ENCODE measurements around the gene SNRPB2. TPM values are rescaled to one million over a fixed set of nuclear protein-coding genes. Genes with fewer than 3 reads are reported as not detected.

Gene SNRPB2
- total RNA-seq, 4 donors from 2014 or later = 18.0 to 42.0 (median 26.4) TPM

DNA sequence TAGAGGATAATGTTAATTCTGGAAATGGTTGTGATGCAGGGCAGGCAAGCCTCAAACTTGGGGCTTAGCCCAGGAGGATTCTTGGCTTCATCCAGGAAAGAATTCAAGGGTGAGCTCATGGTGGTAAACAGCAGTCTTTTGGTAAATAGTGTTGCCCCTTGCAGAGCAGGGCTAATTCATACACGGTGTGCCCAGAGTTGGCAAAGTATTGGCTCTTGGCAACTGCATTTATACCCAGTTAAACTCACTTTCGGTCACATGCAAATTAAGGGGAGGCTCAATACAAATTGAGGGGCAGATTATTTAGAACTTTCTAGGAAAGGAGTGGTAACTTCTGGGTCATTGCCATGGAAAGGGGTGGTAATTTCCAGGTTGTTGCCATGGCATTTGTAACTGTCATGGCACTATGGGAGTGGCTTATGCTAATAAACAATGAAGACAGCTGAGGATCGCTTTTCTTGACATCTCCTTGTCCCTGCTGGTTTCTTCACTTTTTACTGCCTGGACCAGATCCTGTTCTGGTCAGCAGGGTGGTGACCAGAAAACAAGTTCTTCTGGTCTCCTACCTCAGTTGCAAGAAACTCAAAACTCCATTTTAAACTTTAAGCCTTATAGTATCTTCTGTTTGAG lies 14.5 kb downstream of the SNRPB2 start:
- H3K4me1 ChIP-seq = no peaks in the 10 kb centered on the region
- H3K9me3 ChIP-seq = no peaks in the 10 kb centered on the region
- DNase-seq = no peak
- peaks cover 0 to 9% (median 0%) of the 10 kb centered on the region in 4 donors for H3K27me3 ChIP-seq
- WGBS, 2 donors = 59 to 63% methylated on average over 2 to 3 of the region's 3 CpGs
- no peak for TF ChIP-seq POLR2A (IDR thresholded peaks at IDR 0.05)
- TF ChIP-seq, protein P1, sequence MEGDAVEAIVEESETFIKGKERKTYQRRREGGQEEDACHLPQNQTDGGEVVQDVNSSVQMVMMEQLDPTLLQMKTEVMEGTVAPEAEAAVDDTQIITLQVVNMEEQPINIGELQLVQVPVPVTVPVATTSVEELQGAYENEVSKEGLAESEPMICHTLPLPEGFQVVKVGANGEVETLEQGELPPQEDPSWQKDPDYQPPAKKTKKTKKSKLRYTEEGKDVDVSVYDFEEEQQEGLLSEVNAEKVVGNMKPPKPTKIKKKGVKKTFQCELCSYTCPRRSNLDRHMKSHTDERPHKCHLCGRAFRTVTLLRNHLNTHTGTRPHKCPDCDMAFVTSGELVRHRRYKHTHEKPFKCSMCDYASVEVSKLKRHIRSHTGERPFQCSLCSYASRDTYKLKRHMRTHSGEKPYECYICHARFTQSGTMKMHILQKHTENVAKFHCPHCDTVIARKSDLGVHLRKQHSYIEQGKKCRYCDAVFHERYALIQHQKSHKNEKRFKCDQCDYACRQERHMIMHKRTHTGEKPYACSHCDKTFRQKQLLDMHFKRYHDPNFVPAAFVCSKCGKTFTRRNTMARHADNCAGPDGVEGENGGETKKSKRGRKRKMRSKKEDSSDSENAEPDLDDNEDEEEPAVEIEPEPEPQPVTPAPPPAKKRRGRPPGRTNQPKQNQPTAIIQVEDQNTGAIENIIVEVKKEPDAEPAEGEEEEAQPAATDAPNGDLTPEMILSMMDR (IDR thresholded peaks at IDR 0.05) = no peak
- no peak overlapping the region for H3K4me3 ChIP-seq
- H3K36me3 ChIP-seq = peaks cover 0 to 35% (median 5%) of the 10 kb centered on the region in 3 donors
- H3K27ac ChIP-seq = no peak overlapping the region
- intact Hi-C loops (cut with DNase I) = no loop called here

DNA sequence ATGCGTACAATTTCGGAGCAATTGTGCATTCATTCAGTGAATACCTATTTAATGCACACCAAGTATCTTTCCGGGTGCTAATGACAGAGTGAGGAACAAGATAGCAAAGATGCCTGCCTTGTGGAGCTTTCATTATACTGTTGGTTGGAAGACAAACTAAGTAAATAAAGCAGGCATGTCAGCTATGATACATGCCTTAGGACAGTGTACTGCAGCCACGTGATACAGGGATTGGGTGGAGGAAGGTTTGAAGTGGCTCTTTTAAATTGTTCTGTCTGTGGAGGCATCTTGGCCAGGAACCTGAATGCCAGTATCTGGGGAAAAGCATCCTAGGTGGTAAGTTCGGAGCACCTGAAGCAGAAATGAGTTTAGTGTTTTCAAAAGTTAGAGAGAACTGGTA lies 15.4 kb downstream of the SNRPB2 start:
- H3K4me3 ChIP-seq = no peak overlapping the region
- H3K9me3 ChIP-seq = no peaks in the 10 kb centered on the region
- intact Hi-C loops (cut with DNase I) = no loop called here
- peaks cover 0 to 26% (median 5%) of the 10 kb centered on the region in 3 donors for H3K36me3 ChIP-seq
- no peaks in the 10 kb centered on the region for H3K4me1 ChIP-seq
- WGBS, 2 donors = 71 to 85% methylated on average over 5 of the region's 5 CpGs
- DNase-seq = no peak
- TF ChIP-seq POLR2A (IDR thresholded peaks at IDR 0.05) = no peak
- TF ChIP-seq, protein P1 (IDR thresholded peaks at IDR 0.05) = no peak
- H3K27me3 ChIP-seq = peaks cover 0 to 15% (median 0%) of the 10 kb centered on the region in 4 donors
- H3K27ac ChIP-seq = no peak overlapping the region

- H3K4me1 ChIP-seq = no peaks in the 10 kb centered on the region
- no peaks in the 10 kb centered on the region for H3K9me3 ChIP-seq
- no peak overlapping the region for H3K27ac ChIP-seq
- intact Hi-C loops (cut with DNase I) = no loop called here
- H3K27me3 ChIP-seq = peaks cover 0 to 20% (median 0%) of the 10 kb centered on the region in 4 donors
- 40 to 63% methylated on average over 3 of the region's 3 CpGs for WGBS, 2 donors
- H3K36me3 ChIP-seq = peaks cover 0 to 4% (median 0%) of the 10 kb centered on the region in 3 donors
- no peak for DNase-seq
- H3K4me3 ChIP-seq = no peak overlapping the region
- TF ChIP-seq, protein P1 (IDR thresholded peaks at IDR 0.05) = peak in 1 of 6 experiments; percentile 19
- no peak for TF ChIP-seq POLR2A (IDR thresholded peaks at IDR 0.05)
Observed at GRCh38 chr20:16747291-16747811, 17.5 kb downstream of the SNRPB2 start.

DNA sequence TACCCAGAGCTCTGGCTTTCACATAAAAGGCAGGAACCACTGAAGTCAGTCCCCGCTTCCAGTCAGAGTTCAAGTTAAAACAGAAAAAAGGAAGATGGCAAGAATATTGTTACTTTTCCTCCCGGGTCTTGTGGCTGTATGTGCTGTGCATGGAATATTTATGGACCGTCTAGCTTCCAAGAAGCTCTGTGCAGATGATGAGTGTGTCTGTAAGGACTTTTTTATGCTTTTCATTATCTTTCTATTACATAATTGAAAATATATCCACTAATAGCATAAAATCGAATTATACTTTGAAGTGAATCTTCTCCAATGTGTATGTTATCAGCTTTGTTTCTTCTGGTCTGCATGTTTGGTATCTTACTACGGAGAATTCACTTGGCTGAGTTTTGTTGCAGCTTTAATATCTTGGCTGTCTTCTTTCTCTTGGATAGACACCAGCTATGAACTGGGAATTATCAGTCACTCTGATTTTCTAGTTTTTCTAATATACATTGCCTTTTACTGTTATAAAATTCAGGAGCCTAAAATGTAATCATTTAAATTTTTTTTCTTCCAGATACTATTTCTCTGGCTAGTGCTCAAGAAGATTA lies 18.6 kb downstream of the SNRPB2 start, which contains the start of gene OTOR:
OTOR (plus strand) TSS at position 51 of the 593 bp plus-strand sequence; CDS start at position 95, 44 bp downstream.
- WGBS, 2 donors = 68 to 74% methylated on average over 5 of the region's 5 CpGs
- DNase-seq = no peak

More for the DNA sequence above, 18.6 kb downstream of the SNRPB2 start, which contains the start of gene OTOR:
- no peaks in the 10 kb centered on the region for H3K36me3 ChIP-seq
- TF ChIP-seq, protein P1 (IDR thresholded peaks at IDR 0.05) = no peak
- TF ChIP-seq POLR2A (IDR thresholded peaks at IDR 0.05) = no peak
- H3K4me1 ChIP-seq = no peaks in the 10 kb centered on the region
- H3K4me3 ChIP-seq = no peak within 1 kb of the TSS
- no peak within 1 kb of the TSS for H3K27ac ChIP-seq
- peaks cover 0 to 25% (median 0%) of the 10 kb centered on the region in 4 donors for H3K27me3 ChIP-seq
- H3K9me3 ChIP-seq = no peaks in the 10 kb centered on the region
- intact Hi-C loops (cut with DNase I) = no loop called here
